A549 treated with Hydrocortisone at 1 μM for 4 hours (cell line): ENCODE results near the gene ADSS1. TPM values are rescaled to one million over a fixed set of nuclear protein-coding genes. Genes with fewer than 3 reads are reported as not detected.

Experiments
- total RNA-seq: library from RNA; stranded (reverse); fragments of 200-300 nt; extraction: Qiagen RNA extraction; gene quantifications from 5 replicates; pipeline ENCODE4 v1.2.3, GENCODE V29; 2022

Gene ADSS1
- 5.8 to 7.2 TPM (median 6.3 TPM) in 5 replicates for total RNA-seq

GRCh38 chr14:104723651-104724406, at the start of gene ADSS1:
Gene ADSS1 (plus strand): TSS chr14:104724229. CDS start chr14:104724271, 42 bp downstream.

GRCh38 chr14:104689109-104689880, 34.7 kb upstream of the ADSS1 start, which contains the start of gene INF2:
Gene INF2 (plus strand): TSS chr14:104689618. CDS start chr14:104701366, 11,748 bp downstream.

GRCh38 chr14:104752735-104753527, 28.9 kb downstream of the ADSS1 start, which contains the start of gene SIVA1:
Gene SIVA1 (plus strand): TSS chr14:104753147. CDS start chr14:104753202, 55 bp downstream.

GRCh38 chr14:104794993-104795780, 71.2 kb downstream of the ADSS1 start, which contains the start of gene AKT1:
Gene AKT1 (minus strand): TSS chr14:104795748. CDS start chr14:104792643, 3,105 bp downstream.

Other genes with a start within 250 kb of the ADSS1 start
- not detected in 5 replicates for gene C14orf180, start 144.5 kb upstream of the ADSS1 start, total RNA-seq
- 0.10 to 0.43 TPM (median 0.35 TPM) in 5 replicates for gene TMEM179, start 119.5 kb upstream of the ADSS1 start, total RNA-seq
- gene INF2, start 34.6 kb upstream of the ADSS1 start, total RNA-seq = 89.2 to 127 TPM (median 116 TPM) in 5 replicates
- 136 to 204 TPM (median 193 TPM) in 5 replicates for gene SIVA1, start 28.9 kb downstream of the ADSS1 start, total RNA-seq
- gene AKT1, start 71.5 kb downstream of the ADSS1 start, total RNA-seq = 90.9 to 107 TPM (median 100 TPM) in 5 replicates
- 2.5 to 3.3 TPM (median 2.8 TPM) in 5 replicates for gene ZBTB42, start 76.9 kb downstream of the ADSS1 start, total RNA-seq
- gene CEP170B, start 141.0 kb downstream of the ADSS1 start, total RNA-seq = 21.6 to 26.6 TPM (median 22.6 TPM) in 5 replicates
- 0.05 to 0.13 TPM (median 0.05 TPM) in 4 of 5 replicates, not detected in the other for gene PLD4, start 200.7 kb downstream of the ADSS1 start, total RNA-seq